ENCODE results near the gene RIMBP2.

GRCh38 chr12:130506844-130507243, 209.3 kb downstream of the RIMBP2 start:
- TF ChIP-seq CTCF (IDR thresholded peaks at IDR 0.05) (no peak), ZFX (IDR thresholded peaks at IDR 0.05; ENCODE audit: borderline replicate concordance) (no peak)
